Small intestine (tissue), 7 donors: ENCODE data around the gene IL24. TPM values are rescaled to one million over a fixed set of nuclear protein-coding genes. Genes with fewer than 3 reads are reported as not detected.
A peak's percentile ranks its signal among the peaks of the same experiment; 100 is the strongest.

Source experiments
- DNase-seq, 2 donors: peaks; one replicate each; pipeline versions ENCODE4 v3.0.0 to v3.0.0-alpha.2; 2013
- FAIRE-seq: peaks from 2 replicates; lab custom pipeline; 2012; peaks lifted over from hg19 to GRCh38; lab: Jason Lieb, UNC
- H3K27ac ChIP-seq, 3 donors: one replicate each; pipeline ENCODE4 v1.5.1; 2013; ENCODE audit warnings: low read length in 2 of 3, mild to moderate bottlenecking in 2 of 3, control low read depth in 1 of 3, inconsistent platforms in 1 of 3, low read depth in 1 of 3, moderate library complexity in 1 of 3
- H3K27me3 ChIP-seq, 3 donors: one replicate each; pipeline ENCODE4 v1.6.1; 2013; ENCODE audit warnings: low read length in 3 of 3, inconsistent platforms in 1 of 3; ENCODE audit not compliant: control insufficient read depth in 3 of 3, insufficient read depth in 3 of 3
- H3K36me3 ChIP-seq, 3 donors: one replicate each; pipeline ENCODE4 v1.6.1; 2013; ENCODE audit warnings: low read length in 3 of 3, inconsistent platforms in 1 of 3, low read depth in 1 of 3, mild to moderate bottlenecking in 1 of 3, moderate library complexity in 1 of 3; ENCODE audit not compliant: control insufficient read depth in 3 of 3, insufficient read depth in 2 of 3
- H3K4me1 ChIP-seq, 3 donors: one replicate each; pipeline ENCODE4 v1.6.1; 2013; ENCODE audit warnings: low read length in 2 of 3, inconsistent platforms in 1 of 3, low read depth in 1 of 3, mild to moderate bottlenecking in 1 of 3, moderate library complexity in 1 of 3; ENCODE audit not compliant: control insufficient read depth in 3 of 3, insufficient read depth in 2 of 3
- H3K4me3 ChIP-seq, 3 donors: one replicate each; pipeline ENCODE4 v1.5.1; 2013; ENCODE audit warnings: low read length in 3 of 3, control low read depth in 1 of 3, inconsistent platforms in 1 of 3, low read depth in 1 of 3, mild to moderate bottlenecking in 1 of 3, moderate library complexity in 1 of 3
- H3K9me3 ChIP-seq, 2 donors: one replicate each; pipeline ENCODE4 v1.6.1; 2013; ENCODE audit warnings: low read depth in 1 of 2, low read length in 1 of 2; ENCODE audit not compliant: control insufficient read depth in 2 of 2, insufficient read depth in 1 of 2
- WGBS, 3 donors: extraction: QIAGEN DNeasy Blood & Tissue Kit; methylation state at CpG; one replicate each; pipeline ENCODE4 v1.1.7; 2013; 5-methylcytosine and 5-hydroxymethylcytosine counted together
- polyA plus RNA-seq, 4 donors: library from polyadenylated mRNA; stranded (reverse) in 3 of 4; unstranded in 1 of 4; fragments of 200-250 nt in 3 of 4; fragments of 120-200 nt in 1 of 4; gene quantifications; one replicate each; pipeline versions ENCODE4 v1.2.1 to v1.2.3, GENCODE V29; 2013
- donor health status: healthy with polysubstance abuse.
- donor health status: control.
- donor health status: control.
- donor health status: Bipolar disorder and iron deficiency.
- donor health status: healthy.

Gene IL24
- polyA plus RNA-seq, 4 donors = 0.24 to 0.34 TPM; not detected in 2

DNA sequence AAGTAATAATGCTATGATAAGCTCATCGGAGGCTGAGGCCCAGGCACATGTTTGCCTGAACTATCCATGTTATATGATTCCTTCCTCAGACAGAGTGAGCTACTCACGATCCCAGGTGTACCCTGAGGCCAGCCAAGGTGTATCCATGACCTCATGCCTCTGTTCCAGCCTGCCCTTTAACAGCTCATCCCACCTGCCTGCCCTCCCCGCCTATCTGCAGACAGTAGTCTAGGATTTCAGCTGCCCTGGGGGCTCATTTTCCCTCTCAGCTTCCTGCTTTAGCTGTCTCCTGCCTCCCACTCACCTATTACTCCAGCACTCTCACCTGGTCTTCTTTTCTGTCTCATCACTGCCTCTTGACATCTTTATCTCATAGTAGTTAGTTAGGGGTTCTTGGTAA lies 1.9 kb upstream of the IL24 start:
- 29 to 65% (median 44%) methylated on average over 3 of the region's 3 CpGs for WGBS, 3 donors
- no peaks in the 10 kb centered on the region for H3K9me3 ChIP-seq
- H3K4me3 ChIP-seq = no peak overlapping the region
- H3K27me3 ChIP-seq = peaks cover 0 to 2% (median 0%) of the 10 kb centered on the region in 3 donors
- FAIRE-seq (no peak), DNase-seq (no peak)
- H3K4me1 ChIP-seq = peaks cover 0 to 3% (median 0%) of the 10 kb centered on the region in 3 donors
- H3K36me3 ChIP-seq = no peaks in the 10 kb centered on the region
- no peak overlapping the region for H3K27ac ChIP-seq

DNA sequence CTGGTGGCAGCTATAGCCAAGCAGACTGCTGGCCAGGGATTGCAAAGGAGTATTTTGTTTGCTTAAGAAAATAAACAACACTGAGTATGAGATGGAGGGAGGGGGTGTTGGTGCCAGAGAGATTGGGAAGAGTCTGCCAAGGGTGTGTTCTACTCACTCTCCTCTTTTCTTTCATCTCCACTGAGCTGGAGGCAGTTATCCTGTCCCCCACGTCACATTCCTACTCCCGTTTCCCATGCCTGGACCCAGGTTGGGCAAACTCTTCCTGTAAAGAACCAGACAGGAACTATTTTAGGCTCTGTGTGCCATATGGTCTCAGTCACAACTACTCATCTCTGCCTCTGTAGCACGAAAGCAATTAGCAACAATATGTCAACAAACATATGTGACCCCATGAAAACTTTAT lies 1.4 kb upstream of the IL24 start:
- Histone ChIP-seq H3K36me3 (no peaks in the 10 kb centered on the region), H3K4me3 (no peak overlapping the region), H3K27me3 (peaks cover 0 to 2% (median 0%) of the 10 kb centered on the region in 3 donors), H3K4me1 (no peaks in the 10 kb centered on the region), H3K27ac (no peak overlapping the region), H3K9me3 (no peaks in the 10 kb centered on the region)
- FAIRE-seq = no peak
- WGBS, 3 donors = 46 to 58% (median 47%) methylated on average over 3 of the region's 3 CpGs
- no peak for DNase-seq

DNA sequence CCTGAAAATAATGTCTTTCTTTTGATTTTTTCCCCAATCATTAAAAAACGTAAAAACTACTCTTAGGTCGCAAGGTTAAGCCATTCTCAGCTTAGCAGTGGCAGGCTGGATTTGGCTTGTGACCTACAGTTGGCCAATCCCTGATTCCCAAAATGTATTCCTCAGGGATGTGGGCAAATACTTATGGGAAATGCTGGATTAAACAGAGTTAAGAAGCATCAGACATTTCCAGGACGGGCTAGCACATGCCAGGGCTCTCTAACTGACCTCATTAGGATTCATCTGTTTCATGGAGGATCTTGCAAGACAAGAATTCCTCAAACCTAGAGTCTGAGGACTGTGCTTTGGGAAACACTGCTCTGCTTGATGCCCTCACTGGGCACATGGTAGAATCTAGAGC lies 982 bp upstream of the IL24 start:
- Histone ChIP-seq H3K4me1 (no peaks in the 10 kb centered on the region), H3K4me3 (no peak overlapping the region), H3K27me3 (peaks cover 0 to 2% (median 0%) of the 10 kb centered on the region in 3 donors), H3K27ac (peak overlapping the region in 1 of 3 donors; percentile 12), H3K36me3 (no peaks in the 10 kb centered on the region), H3K9me3 (no peaks in the 10 kb centered on the region)
- no peak for FAIRE-seq
- no peak for DNase-seq
- 76 to 86% (median 86%) methylated on average over 3 of the region's 3 CpGs for WGBS, 3 donors

DNA sequence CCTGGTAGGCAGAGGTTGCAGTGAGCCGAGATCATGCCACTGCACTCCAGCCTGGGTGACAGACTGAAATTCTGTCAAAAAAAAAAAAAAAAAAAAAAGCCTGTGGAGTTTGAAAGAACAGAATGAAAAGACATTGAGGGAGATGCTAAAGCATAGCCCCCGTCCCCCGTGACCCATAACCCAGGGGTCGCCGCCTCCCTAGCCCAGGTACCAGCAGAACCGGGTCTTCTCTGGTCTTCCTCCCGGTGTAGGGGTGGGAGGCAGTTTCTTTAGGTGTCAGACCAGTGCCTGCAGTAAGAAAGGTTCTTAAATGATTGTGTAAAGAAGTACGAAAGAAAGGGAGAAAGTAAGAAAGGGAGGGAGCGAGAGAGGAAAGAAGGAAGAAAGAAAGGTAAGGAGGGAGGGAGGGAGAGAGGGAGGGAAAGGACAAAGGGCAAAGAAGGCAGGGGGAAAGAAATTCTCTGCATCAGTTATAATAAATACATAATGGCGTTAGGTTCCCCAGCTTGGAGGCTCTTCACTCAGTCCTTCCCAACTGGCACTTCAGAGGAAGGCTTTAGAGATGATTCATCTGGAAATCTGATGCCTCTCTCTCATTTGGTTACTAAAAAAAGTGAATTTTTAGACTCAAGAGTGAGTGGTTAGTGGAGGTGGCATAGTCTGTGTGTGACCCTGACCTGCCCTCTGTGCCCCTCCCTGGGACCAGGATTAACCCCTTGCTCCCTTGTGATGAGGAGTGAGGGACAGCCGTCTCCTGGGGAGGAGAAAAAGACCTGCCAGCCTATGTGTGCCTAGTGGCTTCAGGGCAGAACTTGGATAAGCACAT lies 1.1 kb downstream of the IL24 start:
- peaks cover 0 to 2% (median 0%) of the 10 kb centered on the region in 3 donors for H3K27me3 ChIP-seq
- FAIRE-seq (no peak), DNase-seq (no peak)
- no peaks in the 10 kb centered on the region for H3K36me3 ChIP-seq
- no peaks in the 10 kb centered on the region for H3K4me1 ChIP-seq
- no peaks in the 10 kb centered on the region for H3K9me3 ChIP-seq
- no peak overlapping the region for H3K27ac ChIP-seq
- WGBS, 3 donors = 70 to 82% (median 74%) methylated on average over 11 of the region's 11 CpGs
- H3K4me3 ChIP-seq = no peak overlapping the region

DNA sequence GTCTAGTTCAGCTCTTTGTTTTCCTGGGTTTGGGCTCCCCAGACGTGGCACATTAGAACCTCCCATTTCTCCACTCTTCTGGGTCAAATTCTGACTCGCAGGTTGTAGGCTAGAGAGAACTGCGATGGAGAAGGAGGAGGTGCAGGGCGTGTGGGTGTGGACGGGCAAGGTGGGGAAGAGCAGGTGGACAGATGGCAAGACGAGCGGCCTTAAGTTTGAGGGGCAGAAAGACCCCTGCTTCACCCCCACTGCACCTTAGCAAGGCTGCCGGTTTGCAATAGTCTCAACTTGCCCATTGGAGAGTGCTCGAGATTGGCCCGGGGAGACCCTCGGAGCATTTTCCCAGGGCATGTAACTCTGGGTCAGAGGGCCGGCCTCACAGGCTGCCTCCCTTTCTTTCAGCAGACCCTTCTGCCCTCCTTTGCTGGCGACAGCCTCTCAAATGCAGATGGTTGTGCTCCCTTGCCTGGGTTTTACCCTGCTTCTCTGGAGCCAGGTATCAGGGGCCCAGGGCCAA lies 1.7 kb downstream of the IL24 start:
- DNase-seq (no peak), FAIRE-seq (no peak)
- WGBS, 3 donors = 85 to 90% (median 87%) methylated on average over 13 of the region's 13 CpGs
- Histone ChIP-seq H3K9me3 (no peaks in the 10 kb centered on the region), H3K4me3 (no peak overlapping the region), H3K27me3 (peaks cover 0 to 2% (median 0%) of the 10 kb centered on the region in 3 donors), H3K4me1 (no peaks in the 10 kb centered on the region), H3K27ac (no peak overlapping the region), H3K36me3 (no peaks in the 10 kb centered on the region)

DNA sequence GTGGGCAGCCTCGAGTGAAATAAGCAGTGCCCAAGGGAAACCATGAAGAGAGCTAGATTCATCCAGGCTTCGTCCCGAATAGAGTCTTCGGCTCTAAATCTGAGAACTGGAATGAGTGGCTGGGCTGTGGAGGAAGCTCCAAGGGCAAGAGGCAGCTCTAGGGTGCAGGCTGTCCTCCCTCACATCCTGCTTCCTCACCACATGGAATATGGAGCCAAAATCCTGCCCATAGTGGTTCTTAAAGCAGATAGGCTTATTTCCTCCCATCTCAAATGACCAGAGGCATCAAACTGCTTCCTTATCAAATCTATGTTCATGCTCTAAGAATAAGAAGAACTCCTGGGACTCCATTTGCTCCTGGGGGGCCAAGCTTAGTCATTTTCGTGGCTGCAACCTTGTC lies 2.5 kb downstream of the IL24 start:
- WGBS, 3 donors = 69 to 89% (median 78%) methylated on average over 5 of the region's 5 CpGs
- Histone ChIP-seq H3K4me3 (no peak overlapping the region), H3K27ac (no peak overlapping the region), H3K36me3 (peaks cover 0 to 3% (median 0%) of the 10 kb centered on the region in 3 donors), H3K9me3 (no peaks in the 10 kb centered on the region), H3K4me1 (no peaks in the 10 kb centered on the region), H3K27me3 (peaks cover 0 to 2% (median 0%) of the 10 kb centered on the region in 3 donors)
- DNase-seq = no peak
- FAIRE-seq = no peak

DNA sequence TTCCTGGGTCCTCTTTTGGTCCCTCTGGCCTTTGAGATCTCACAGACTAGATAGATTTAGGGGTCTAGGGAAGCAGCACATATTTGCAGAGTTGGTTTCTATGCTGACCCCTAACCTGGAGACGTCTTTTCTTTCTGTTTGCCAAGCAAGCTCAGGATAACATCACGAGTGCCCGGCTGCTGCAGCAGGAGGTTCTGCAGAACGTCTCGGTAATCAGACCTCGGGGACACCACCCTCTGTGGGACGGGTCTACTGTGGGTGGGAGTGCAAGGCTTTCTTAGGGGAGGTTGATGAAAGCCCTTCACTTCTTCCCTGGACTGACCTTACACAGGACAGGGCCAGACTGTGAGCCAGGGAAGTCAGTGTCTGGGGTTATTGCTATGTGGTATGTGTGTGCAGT lies 2.9 kb downstream of the IL24 start:
- Histone ChIP-seq H3K27me3 (peaks cover 0 to 2% (median 0%) of the 10 kb centered on the region in 3 donors), H3K27ac (no peak overlapping the region), H3K9me3 (no peaks in the 10 kb centered on the region), H3K36me3 (peaks cover 0 to 3% (median 0%) of the 10 kb centered on the region in 3 donors), H3K4me3 (no peak overlapping the region), H3K4me1 (no peaks in the 10 kb centered on the region)
- 79 to 87% (median 80%) methylated on average over 7 of the region's 7 CpGs for WGBS, 3 donors
- FAIRE-seq (no peak), DNase-seq (no peak)

DNA sequence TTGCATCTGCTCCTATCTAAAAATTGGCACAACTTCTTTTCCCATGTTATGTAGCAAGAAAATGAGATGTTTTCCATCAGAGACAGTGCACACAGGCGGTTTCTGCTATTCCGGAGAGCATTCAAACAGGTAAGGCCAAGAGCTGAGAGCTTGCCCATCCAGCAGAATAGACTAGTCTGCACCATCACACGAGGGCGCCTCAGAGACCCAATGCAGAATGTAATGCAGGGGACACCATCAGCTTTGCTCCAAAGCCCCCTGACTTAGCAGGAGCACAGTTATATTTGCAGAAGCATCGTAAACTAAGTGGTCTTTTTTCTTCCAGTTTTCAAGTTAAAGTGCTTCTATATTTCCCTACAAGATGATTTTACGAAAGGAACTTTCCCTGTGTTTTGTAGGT lies 4.7 kb downstream of the IL24 start:
- H3K27me3 ChIP-seq = peaks cover 0 to 2% (median 0%) of the 10 kb centered on the region in 3 donors
- no peaks in the 10 kb centered on the region for H3K4me1 ChIP-seq
- H3K9me3 ChIP-seq = no peaks in the 10 kb centered on the region
- DNase-seq (no peak), FAIRE-seq (no peak)
- peaks cover 0 to 3% (median 0%) of the 10 kb centered on the region in 3 donors for H3K36me3 ChIP-seq
- H3K4me3 ChIP-seq = no peak overlapping the region
- H3K27ac ChIP-seq = no peak overlapping the region
- WGBS, 3 donors = 89 to 94% (median 94%) methylated on average over 6 of the region's 6 CpGs
